ENCODE results near the gene ART5.
"Not testable (repeated sequence)": the region's sequence is repeated elsewhere in the genome, so short reads cannot be mapped to it uniquely, and the experiment has no call there.

The ART5 gene

DNA sequence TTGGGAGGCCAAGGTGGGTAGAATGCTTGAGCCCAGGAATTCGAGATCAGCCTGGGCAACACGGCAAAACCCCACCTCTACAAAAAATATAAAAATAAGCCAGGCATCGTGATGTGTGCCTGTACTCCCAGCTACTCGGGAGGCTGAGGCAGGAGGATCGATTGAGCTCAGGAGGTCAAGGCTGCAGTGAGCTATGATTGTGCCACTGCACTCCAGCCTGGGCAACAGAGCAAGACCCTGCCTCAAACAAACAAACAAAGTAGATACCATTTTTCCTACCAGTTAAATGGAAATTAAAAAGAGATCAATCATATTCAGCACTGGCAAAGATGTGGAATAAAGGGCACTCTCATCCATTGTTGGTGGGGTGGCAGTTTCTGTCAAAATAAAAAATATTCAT lies 15.5 kb upstream of the ART5 start:
- DNase-seq, result not testable (repeated sequence)

DNA sequence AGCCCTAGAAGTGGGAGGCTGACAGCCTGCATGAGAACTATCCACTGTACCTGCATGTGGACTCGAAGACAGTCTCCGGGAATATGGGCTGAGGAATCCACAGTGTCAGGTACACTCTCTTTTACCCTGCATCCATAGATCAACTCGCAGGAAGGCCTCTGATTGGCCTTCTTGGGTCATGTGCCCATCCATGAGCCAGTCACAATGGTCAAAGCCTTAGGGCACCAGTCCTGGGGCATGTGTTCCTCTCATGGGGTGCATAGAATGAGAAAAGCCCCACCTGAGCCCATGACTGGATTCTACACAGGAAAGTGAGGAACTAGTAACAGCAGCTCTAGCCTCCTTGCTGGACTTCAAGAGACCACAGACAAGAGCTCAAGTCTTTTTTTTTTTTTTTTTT lies 13.8 kb upstream of the ART5 start:
- no peak for DNase-seq

DNA sequence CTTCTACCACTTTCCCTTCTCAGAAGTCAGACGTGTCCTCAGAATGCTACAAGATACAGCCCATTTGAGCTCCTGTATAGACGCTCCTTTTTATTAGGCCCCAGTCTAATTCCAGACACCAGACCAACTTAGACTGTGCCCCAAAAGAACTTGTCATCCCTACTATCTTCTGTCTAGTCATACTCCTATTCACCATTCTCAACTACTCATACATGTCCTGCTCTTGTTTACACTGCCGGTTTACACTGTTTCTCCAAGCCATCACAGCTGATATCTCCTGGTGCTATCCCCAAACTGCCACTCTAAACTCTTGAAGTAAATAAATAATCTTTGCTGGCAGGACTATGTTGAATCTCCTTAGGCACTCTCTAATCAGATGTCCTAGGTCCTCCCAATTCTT lies 10.7 kb upstream of the ART5 start:
- not testable (repeated sequence) for DNase-seq

DNA sequence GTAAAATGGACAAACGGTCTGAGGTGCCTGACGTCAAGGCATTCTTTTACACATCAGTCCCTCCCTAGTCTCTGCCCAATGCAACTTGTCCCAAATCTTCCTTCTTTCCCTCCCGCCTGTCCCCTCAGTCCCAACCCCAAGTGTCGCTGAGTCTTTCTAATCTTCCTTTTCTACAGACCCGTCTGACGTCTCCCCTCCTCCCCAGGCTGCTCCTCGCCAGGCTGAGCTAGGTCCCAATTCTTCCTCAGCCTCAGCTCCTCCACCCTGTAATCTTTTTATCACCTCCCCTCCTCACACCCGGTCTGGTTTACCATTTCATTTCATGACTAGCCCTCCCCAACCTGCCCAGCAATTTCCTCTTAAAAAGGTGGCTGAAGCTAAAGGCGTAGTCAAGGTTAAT lies 7.6 kb upstream of the ART5 start:
- not testable (repeated sequence) for DNase-seq

DNA sequence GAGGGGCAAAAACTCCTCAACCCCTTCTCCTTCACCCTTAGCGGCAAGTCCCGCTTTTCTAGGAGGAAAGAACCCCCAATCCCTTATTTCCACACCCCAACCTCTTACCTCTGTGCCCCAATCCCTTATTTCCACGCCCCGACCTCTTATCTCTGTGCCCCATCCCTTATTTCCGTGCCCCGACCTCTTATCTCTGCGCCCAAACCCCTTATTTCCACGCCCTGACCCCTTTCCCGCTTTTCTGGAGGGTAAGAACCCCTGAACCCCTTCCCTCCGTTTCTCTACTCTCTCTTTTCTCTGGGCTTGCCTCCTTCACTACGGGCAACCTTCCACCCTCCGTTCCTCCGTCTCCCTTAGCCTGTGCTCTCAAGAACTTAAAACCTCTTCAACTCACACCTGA lies 7.1 kb upstream of the ART5 start:
- DNase-seq, result not testable (repeated sequence)

DNA sequence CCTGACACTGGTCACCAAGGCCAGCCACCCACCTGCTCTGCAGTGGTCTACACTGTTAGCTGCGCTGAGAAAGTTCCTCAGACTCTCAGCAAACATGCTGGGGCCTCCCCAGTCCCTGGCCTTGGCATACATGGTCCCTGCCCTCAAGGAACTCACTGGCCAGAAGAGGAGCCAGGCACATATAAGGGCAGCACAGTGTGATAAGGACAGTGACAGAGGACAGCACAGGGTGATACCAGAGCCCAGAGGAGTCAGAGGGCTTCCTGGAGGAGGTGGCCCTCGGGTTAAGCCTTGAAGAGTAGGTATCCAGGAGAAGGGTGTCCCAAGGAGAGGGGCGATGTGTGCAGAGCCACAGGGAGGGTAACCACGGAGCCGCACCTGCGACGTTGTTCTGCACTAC lies 3.8 kb upstream of the ART5 start:
- no peak for DNase-seq

DNA sequence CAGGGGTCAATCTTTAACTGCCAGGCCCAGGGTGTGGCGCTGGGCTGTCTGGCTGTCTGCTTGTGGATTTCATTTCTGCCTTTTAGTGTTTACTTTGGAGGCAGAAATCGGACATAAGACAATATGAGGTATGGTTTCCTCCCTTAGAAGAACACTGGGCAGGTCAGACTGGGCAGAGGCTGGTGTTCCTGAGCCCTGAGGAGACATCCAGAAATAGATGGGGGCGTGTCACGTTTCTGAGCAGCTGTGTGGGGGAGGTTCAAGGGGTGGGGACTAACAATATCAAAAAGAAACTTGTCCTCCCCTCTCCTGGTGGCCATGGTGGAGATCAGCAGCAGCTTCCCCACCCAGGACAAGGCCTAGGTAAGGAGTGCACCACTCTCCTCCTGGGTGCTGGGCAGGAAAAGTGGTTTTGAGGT lies 3.0 kb upstream of the ART5 start, which contains the start of gene ART1:
Gene ART1, plus strand, starts transcription at position 312 of the 419 bp plus-strand sequence. CDS start 14,086 bp downstream, outside the sequence.
- peak; percentile 66 for DNase-seq

DNA sequence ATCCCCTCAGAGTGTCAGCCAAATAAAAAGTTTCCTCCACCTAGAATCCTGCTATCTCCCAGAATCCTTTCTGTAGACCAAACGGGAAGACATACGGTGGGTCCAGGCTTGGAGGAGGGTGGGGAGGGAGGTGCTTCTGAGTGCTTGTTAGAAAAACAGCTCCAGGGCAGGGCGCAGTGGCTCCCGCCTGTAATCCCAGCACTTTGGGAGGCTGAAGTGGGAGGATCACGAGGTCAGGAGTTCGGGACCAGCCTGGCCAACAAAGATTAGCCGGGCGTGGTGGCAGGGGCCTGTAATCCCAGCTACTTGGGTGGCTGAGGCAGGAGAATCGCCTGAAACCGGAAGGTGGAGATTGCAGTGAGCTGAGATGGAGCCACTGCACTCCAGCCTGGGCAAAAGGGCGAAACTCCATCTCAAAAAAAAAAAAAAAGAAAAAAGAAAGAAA lies 1.3 kb upstream of the ART5 start:
- DNase-seq, result peak; percentile 21

DNA sequence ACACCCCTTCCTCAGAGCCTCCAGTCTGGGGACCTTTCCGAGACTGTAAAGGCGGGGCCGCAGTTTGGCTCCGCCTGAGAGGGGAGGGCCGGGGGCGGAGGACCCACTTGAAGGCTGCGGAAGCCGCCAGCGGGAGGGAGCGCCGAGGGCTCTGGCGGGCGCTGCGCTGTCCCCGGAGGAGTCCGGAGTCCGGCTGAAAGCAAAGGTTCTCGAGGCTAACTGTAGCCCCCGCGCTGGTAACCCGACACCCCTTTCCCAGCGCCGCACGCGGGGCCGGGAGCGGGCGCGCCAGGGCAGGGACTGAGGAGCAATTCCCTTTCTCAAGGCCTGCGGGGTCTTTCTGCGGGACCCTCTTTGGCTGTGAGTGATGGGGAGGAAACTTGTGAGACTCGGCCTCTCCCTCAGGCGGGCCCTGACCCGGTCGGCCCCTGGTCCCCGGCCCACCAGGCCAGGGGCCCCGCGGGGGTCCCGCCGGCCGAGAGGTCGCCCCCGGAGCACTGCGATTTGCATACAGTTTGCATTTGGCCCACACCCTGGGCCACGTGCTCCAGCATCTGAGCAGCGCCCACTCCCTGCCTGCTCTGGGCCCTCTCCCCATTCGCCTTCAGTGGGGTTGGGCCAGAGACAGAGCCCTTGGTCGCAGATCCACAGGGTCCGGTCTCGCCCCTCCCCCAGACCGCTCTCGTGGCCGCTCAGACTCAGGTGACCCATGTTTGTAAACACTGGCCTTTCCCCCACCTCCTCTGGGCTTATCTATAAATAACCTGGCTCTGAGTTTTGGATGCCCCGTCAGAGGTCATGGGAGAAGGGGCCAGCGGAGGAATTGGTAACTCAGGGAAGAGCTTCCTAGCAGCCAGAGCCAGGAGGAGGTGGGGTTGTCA lies 519 bp upstream of the ART5 start:
- peak; percentile 60 for DNase-seq

DNA sequence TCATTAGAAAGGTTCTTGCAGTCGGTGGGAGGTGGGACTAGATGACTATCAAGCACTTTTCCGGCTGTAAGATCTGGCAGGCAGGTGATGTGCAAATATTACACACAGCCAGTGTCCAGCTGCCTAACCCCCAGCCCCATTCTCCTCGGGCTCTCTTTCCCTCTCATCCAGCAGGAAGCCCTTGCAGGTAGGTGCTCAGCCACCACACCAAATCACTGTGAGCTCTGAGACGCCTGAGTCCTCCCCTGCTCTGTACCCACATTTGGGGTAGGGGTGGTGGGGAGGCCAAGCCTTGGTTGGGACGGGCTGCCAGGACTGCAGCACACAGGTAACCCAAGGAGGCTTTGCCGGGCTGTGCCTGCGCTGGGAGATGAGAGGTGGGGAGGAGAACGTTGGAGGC lies 601 bp downstream of the ART5 start:
- no peak for DNase-seq

DNA sequence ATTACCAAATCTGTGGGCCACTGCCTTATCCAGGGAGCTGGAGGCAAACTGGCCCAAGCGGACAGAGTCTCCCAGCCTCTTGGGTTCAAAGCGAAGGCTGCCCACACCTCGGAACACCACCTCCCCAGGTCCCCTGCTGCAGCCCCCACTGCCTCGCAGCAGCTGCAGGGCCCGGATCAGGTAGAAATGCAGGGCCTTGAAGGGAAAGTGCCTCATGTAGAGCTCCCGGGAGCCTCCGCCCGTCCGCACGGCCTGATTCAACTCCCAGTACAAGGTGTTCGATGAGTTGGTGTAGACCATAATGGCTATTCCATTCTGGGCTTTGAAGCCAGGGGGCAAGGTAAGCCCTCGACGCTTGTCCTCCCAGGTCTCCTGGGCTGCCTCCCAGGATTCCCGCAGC lies 2.0 kb downstream of the ART5 start:
- DNase-seq, result no peak

DNA sequence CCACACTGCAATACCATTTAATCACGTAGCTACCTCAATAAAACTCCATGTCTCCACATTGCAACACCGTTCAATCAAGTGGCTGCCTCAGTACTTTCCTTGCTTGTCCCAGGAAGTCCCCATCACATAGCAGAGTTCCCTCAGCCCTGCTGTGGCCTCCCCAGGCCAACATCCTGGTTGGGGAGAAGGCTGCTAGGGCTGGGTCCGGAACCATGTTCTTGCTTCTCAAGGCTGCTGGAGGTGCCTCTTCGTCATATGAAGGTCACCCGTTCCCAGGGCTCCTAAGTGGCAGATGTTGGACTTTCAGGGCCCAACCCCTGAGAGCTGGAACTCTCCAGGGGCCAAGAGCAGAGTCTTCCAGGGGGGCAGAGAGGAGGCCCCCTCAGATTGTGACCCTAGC lies 3.3 kb downstream of the ART5 start:
- no peak for DNase-seq

DNA sequence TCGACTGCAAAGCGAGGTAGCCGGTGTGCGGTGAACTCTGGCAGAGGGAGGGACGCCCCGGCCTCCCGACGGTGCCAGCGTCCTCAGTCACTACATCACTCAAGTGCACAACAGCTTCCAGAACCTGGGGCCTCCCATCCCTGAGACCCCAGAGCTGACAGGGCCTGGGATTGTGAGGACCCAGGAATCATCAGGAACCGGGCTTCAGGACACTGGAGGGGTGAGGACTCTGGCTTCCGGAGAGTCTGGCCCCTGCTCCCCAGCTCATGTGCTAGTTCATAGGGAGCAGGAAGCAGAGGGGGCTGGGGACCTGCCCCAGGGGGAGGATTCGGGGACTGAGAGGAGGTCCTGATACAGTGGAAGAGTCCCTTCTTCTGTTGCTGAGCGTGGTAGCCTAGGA lies 4.6 kb downstream of the ART5 start:
- DNase-seq, result no peak

DNA sequence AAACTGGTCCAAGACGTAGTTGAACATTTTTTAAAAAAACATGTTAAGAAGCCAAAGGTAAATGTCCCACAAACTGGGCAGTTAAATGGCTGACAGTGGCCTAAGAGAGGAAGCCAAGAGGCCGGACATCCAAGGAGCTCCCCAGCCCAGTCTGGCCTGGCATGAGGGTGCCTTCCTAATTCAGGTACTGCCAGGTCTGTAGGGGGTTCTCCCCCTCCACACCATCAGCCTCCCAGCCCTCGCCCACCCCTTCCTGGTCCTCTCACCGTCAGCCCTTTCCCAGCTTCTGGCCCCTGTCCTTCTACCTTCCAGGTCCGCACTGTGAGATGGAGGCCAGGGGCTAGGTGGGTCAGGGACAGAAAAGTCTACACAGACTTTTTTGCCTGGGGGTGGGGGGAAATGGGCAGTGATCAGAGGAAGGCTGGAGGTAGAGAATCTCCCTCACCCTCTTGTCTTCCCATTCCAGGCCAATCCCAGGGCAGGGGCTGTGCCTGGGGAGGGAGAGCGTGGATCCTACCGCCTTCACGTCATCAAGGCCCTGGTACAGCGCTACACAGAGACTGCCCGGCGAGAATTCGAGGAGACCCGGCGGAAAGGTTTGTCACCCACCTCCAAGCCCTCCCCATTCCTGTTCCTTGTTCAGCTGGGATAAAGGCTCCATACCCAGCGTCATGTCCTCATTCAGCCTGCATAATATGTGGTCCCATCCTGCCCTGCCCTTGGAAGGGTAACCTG lies 6.0 kb downstream of the ART5 start:
- no peak for DNase-seq

DNA sequence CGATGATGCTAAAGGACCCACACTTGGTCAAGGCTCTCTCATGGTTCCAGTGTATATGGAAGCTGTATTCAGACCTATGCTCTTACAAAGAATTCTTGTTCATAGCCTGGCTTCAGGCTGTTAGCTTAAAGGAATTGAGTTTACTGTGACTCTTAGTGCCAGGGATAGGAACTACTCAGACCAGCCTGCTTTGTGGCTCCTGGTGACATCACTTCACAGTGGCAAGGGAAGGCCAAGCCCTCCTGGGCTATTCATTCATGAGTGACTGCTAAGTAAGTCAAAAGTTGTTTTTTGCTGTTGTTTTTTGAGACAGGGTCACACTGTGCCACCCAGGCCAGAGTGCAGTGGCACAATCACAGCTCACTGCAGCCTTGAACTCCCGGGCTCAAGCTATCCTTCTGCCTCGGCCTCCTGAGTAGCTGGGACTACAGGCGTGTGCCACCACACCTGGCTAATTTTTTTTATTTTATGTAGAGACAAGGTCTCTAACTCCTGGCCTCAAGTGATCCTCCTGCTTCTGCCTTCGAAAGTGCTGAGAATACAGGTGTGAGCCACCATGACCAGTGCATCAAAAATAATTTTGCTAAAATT lies 9.6 kb downstream of the ART5 start:
- DNase-seq, result no peak

DNA sequence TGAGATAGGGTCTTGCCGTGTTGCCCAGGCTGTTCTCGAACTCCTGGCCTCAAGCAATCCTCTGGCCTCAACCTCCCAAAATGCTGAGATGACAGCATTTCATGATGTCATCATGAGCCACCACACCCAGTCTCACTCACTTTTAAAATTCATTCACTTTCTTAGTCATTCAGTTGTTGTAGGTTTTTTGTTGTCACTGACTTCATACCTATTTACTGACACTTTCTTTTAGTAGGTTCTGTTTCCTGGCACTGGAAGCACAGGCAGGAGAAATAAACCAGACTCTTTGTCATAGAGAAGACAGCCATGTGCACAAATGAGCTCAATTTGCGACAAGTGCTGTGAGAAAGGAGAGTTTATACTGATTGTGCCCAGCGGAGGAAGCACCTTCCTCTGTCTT lies 10.5 kb downstream of the ART5 start:
- DNase-seq, result no peak

DNA sequence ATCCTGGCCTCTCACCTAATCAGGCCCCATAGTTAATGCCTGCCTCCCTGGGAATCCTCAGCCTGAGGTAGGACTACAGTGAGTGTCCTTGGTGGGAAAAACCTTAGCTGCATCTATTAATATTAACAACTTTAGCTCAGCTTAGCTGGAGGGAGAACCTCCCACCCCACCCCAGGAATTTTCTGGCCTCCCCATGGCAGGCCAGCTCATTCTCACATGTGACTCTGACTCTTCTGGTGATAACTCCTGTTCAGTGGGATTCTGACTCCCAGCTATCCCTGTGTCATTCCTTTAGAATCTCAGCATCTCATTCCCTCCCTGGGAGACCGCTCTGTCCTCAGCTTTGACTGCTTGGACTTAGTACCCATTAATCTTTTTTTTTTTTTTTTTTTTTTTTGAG lies 14.5 kb downstream of the ART5 start:
- no peak for DNase-seq

DNA sequence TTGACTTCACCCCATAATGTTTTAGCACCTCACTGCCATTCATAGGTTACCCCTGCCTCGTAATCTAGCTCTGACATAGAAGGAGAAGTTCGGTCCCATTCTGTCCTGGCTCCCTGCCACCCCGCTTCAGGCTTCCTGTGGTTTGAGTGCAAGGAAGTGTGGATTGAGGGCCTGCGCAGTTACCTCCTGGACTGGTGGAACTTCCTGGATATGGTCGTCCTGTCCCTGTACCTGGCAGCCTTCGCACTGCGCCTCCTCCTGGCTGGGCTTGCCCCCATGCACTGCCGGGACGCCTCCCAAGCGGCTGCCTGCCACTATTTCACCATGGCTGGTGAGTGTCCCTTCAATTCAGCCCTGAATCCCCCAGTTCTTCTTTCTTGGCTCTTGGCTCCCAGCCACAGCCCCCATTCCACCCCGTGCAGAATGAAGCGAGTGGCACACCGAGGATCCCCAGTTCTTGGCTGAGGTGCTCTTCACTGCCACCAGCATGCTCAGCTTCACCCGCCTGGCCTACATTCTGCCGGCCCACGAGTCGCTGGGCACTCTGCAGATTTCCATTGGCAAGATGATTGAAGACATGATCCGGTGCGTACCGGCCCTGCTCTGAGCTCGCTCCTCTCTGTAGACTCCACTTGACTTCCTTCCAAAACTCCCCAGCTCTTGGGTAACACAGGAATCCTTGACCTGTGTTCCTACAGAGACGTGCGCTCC lies 15.4 kb downstream of the ART5 start:
- peak; percentile 65 for DNase-seq

DNA sequence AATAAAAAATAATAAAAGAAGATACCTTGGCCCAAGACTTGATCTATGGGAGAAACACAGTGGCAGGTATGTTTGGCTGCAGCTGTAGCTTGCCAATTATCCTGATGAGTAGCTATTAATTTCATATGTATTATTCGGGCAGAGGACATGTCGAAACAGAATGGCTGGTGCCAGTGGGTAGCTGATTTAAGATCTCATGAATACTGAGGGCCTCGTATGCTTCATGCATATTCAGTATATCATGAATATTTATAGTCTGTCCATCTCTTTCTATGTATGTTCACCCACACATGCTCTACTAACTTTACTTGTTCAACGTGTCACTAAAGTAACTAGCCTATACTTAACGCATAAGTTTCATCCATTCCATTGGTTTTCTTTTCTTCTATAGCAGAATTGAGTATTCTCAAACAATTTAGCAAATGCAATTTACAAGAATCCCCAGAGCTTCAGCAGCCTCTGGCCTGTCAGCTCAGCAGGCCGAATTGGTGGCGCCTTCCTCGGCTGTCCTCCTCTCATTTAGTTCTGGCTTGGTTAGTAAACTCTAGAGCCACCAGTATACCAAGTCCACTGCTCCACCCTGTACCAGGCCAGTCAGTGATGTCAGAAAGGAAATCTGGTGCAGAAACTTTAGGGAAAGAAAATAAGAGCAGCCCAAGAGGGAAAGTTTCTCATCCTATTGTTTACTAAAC lies 17.9 kb downstream of the ART5 start:
- DNase-seq, result no peak

DNA sequence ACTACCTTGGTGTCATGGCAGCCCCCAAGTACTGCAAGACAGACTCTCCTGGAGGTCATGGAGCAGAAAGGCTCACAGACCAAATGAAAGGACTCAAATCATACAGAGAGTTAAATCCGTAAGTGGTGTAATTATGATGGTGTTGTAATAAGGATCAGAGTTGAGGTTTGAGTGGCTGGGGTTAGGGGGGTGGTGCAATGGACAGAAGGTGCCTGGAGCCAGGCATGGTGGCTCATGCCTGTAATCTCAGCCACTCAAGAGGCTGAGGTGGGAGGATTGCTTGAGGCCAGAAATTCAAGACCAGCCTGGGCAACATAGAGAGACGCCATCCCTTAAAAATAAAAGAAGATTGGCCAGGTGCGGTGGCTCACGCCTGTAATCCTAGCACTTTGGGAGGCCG lies 18.7 kb downstream of the ART5 start:
- DNase-seq, result no peak

DNA sequence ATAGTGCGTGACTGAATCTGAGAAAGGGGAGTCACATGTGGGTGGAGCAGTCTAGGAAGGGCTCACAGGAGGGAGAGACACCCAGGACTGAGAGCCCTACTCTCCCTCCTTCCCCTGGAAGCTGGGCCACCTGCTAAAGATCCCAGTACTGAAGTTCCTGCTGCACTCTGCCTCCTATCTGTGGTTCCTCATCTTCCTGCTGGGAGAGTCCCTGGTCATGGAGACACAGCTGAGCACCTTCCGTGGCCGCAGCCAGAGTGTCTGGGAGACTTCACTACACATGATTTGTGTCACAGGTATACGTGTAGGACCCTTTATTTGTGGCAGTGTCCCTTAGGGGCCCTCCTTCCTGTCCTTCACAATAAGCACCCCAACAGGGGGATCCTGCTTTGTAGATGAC lies 19.3 kb downstream of the ART5 start:
- DNase-seq, result no peak

DNA sequence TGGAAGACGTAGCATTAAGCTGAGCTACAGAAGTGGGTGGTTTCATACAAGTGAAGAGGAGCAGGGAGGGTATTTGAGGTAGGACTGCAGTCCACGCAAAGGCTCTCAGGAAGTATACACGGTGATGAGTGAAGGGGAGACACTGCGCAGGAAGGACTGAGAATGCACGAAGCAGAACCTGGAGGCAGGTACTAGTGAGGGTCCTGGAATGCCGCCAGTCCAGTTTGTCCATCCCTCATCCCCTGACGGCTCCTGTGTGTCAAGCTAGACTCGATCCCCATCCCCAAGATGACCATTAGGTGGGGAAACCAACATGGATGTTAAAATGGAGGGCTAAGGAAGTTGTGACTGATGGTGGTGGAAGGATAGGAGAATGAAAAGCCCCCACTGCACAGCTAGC lies 23.8 kb downstream of the ART5 start:
- no peak for DNase-seq

Data from hematopoietic multipotent progenitor cell treated with erythropoietin and hydrocortisone succinate and interleukin-3 and kit ligand, for 8 days (in vitro differentiated cells).